Measurements from ENCODE around the gene SMCO2.

The SMCO2 gene

GRCh38 chr12:27455589-27455988 lies 9.1 kb downstream of the SMCO2 start:
- DNase-seq = no peak

GRCh38 chr12:27456618-27457017 lies 10.1 kb downstream of the SMCO2 start:
- no peak for DNase-seq

- no peak for DNase-seq
Measured at GRCh38 chr12:27460471-27460978, 14.0 kb downstream of the SMCO2 start.

- DNase-seq = no peak
Measured at GRCh38 chr12:27462151-27462694, 15.7 kb downstream of the SMCO2 start.

- no peak for DNase-seq
Measured at GRCh38 chr12:27462851-27463250, 16.3 kb downstream of the SMCO2 start.

DNA sequence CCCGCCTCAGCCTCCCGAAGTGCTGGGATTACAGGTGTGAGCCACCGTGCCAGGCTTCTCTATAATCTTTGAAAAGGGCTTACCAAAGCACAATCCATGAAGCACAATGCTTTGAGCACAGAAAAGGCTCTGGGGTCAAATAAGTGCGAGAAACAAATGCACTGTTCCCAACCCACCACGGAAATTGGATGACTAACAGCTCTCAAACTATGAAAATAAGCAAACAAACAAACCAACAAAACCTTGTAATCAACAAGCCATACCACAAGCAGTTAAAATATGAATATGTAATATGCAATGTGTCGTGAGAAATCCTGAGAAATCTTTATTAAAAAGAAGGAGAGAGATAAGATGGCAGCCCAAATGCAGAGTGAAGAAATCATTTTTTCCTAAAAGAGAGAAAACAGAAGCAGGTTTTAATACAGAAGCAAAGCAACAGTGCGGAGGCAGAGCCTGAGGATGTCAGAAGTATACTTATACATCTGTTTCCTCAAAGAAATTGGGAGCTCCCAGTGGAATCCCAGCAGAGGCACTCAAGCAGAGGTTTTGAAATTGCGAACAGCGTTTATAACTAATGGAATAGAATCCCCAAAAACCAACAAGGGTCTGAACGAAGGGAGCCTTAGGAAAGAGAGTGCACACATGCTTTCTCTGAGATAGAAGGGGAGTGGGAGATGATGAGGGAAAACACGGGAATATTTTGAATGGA lies 17.1 kb downstream of the SMCO2 start:
- no peak for DNase-seq

DNA sequence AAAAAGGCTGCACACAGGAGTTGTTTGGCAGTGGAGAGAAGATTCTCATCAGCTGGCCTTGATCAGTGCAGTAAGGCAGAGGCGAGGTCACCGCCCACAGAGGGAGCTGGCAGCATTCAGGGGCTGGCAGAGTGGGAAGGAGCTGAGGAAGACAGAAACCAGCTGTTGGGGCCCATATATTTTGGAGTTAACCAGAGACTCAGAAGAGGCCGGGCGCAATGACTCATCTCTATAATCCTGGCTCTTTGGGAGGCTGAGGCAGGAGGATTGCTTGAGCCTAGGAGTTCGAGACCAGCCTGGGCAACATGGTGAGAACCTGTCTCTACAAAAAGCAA lies 17.7 kb downstream of the SMCO2 start:
- no peak for DNase-seq

DNA sequence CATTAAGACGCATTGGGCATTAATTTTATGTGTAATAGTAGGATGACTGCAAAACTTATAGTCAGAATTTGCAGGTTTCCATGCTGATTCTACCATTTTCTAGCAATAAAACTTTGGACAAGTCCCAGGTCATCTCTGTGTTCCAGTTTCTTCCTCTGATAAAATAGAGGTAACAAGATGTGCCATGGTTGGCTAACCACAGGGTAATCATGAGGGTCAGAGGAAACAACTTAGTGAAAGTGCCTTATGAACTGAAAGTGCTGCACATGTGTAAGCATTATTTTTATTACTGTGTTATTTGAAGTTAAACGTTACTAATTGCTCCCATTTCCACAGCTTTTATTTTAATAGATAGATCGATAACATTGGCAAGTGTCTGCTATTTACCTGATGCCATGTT lies 21.1 kb downstream of the SMCO2 start:
- DNase-seq = no peak

DNA sequence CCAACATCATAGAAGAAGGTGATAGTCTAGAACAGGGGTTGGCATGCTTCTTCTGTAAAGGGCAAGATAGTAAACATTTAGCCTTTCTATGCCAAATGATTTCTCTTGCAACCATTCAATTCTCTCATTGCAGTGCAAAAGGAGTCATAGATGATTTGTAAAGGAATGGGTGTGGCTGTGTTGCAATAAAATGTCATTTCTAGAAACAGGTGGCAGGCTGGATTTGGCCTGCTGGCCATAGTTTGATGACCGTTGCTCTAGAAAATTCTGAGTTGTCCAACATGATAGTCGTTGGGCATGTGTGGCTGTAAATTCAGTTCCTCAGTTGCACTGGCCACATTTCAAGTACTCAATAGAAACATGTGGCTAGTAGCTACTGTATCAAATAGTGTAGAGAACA lies 21.7 kb downstream of the SMCO2 start:
- no peak for DNase-seq

- DNase-seq = no peak
Measured at GRCh38 chr12:27469176-27469736, 22.7 kb downstream of the SMCO2 start.

DNA sequence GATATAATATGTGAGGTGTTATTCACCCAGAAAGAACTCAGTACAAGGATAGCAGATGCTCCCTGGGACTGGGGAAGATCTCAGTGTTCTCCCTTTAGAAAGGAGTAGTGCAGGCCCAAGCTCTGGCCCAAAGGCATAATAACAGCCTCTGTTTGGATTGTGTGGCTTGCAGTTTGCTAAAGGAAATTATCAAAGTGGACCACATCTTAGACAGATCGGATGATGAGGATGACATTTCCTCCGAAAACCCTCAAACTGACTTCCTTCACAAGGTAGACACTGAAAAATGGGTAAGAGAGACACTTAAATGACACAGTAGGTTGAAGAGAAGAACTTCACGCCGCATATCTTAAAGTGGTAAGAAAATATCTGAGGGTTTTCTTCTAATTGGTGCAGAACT lies 26.1 kb downstream of the SMCO2 start:
- no peak for DNase-seq

DNA sequence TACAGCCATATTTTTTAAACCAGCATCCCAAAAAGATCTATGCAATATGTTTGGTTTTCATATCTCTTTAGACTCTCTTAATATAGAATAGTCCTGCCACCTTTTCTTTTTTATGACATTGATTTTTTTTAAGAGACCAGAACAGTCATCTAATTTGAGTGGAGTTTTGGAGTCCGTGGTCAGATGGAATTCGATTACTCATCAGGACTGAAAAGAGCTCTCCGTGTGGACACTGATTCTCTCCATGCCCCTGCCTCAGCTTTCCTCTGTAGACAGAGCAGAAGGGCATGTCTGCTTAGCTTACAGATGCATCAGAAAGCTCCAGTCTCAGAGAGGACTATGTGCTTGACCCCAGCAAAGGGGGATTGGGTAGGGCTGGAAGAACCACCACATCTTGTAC lies 27.8 kb downstream of the SMCO2 start:
- DNase-seq = no peak

- DNase-seq = no peak
Measured at GRCh38 chr12:27477049-27477448, 30.5 kb downstream of the SMCO2 start.

DNA sequence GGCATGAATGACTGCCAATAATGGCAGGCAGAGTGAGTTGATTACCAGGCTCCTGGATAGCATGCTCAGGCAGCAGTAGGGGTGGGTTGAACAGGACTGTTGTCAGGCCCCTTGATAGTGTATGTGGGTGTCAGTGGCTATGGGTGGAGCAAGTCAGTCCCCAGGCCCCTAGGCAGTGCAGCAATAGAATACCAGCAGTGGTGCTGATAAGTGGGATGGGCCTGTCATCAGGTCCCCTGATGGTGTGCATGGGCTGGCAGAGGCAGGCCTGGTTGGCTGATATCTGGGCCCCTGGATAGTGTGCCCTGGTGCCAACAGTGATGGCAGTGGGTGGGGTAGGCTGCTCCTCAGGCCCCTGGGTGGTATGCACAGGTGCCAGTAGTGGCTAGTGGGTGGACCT lies 32.4 kb downstream of the SMCO2 start:
- DNase-seq = no peak

DNA sequence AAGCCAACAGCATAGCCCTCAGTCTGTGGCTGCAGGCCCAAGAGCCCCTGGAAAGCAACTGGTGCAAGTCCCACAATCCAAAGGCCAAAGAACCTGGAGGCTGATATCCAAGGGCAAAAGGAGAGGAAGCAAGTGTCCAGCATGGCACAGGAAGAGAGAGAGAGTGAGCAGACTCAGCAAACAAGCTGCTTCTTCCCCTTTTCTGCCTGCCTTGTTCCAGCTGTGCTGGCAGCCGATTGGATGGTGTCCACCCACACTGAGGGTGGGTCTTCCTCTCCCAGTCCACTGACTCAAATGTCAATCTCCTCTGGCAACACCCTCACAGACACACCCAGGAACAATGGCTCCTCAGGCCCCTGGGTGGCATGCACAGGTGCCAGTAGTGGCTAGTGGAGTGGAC lies 33.5 kb downstream of the SMCO2 start:
- no peak for DNase-seq

GRCh38 chr12:27486961-27487360 lies 40.4 kb downstream of the SMCO2 start:
- no peak for DNase-seq

- no peak for DNase-seq
Measured at GRCh38 chr12:27488479-27488878, 41.9 kb downstream of the SMCO2 start.

- no peak for DNase-seq
Measured at GRCh38 chr12:27491226-27491625, 44.7 kb downstream of the SMCO2 start.

DNA sequence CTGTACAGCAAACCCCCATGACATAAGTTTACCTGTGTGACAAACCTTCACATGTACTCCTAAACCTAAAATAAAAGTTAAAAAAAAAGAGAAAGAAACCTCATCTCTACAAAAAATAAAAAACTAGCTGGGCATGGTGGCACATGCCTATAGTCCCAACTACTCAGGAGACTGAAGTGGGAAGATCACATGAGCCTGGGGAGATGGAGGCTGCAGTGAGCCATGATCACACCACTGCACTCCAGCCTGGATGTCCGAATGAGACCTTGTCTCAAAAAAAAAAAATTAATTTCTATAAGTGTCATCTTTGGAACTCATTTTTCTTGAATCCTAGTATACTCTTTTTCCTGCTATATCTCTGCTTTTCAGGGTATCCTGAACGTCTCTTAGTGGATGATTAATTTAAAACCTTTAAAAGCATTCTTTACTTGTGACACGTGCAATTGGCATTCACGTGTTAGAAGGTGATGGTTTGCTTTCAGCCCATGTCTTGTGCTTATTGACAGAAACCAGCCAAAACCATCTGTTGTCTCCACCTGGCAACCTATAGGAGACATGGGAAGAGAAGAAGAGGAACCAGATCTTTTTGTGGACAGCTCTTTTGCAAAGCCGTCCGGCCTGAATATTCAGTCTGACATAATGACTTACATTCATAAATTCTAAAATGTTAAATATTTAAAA lies 46.9 kb downstream of the SMCO2 start:
- DNase-seq = no peak

DNA sequence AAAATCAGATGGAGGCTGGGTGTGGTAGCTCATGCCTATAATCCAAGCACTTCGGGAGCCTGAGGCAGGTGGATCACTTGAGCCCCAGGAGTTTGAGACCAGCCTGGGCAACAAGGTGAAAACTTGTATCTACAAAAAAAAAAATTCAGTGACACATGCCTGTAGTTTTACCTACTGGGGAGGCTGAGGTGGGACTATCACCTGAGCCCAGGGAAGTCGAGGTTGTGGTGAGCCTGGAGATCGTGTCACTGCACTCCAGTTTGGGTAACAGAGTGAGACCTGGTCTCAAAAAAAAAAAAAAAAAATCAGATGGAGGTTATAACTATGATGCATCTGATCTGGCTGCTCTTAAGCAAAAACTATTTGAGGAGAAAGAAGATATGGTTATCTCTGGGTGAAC lies 50.9 kb downstream of the SMCO2 start:
- no peak for DNase-seq

- DNase-seq = no peak
Measured at GRCh38 chr12:27498149-27498548, 51.6 kb downstream of the SMCO2 start.

DNA sequence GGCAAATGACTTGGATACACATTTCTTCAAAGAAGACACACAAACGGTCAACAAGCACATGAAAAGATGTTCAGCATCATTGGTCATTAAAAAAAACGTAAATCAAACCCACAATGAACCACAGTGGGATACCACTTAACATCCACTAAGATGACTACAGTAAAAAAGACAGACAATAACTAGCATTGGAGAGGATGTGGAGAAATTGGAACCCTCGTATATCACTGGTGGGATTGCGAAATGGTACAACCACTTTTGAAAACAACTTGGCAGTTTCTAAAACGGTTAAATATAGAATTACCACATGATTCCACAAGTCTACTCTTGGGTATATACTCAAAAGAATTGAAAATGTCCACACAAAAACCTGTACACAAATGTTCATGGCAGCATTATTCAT lies 52.2 kb downstream of the SMCO2 start:
- no peak for DNase-seq

GRCh38 chr12:27499377-27499776 lies 52.8 kb downstream of the SMCO2 start:
- no peak for DNase-seq

DNA sequence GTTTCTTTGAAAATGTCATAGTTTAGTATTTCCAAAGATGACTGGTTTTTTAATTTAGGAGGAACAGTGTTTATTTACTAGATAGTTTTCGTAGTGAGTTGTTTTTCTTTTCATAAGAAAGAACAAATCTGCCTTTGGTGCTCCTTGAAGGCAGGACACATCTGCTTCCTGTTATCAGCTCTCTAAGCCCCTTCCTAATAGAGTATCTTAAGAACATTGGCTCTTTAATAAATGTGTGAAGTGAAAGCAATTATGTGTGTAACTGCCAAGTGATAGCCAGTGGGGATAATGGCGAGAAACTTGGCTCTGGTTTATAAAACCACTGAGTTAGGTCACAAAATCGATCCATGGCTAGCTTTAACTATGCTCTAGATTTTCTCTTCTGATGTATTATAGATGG lies 54.0 kb downstream of the SMCO2 start:
- DNase-seq = no peak
